ENCODE data around the gene TAF1B.

Gene TAF1B

GRCh38 chr2:9843229-9844035, at the start of gene TAF1B:
Gene TAF1B (plus strand): TSS chr2:9843474. CDS start chr2:9843542, 68 bp downstream.
- peak; percentile 73 for DNase-seq (ENCODE audit: low read depth)

- no peak for DNase-seq (ENCODE audit: low read depth)
Observed at GRCh38 chr2:9793918-9794717, 49.2 kb upstream of the TAF1B start.

- no peak for DNase-seq (ENCODE audit: low read depth)
Observed at GRCh38 chr2:9795071-9795470, 48.2 kb upstream of the TAF1B start.

GRCh38 chr2:9796056-9797010, 46.9 kb upstream of the TAF1B start:
- DNase-seq (ENCODE audit: low read depth) = no peak

GRCh38 chr2:9797086-9797485, 46.2 kb upstream of the TAF1B start:
- no peak for DNase-seq (ENCODE audit: low read depth)

- DNase-seq (ENCODE audit: low read depth) = no peak
Observed at GRCh38 chr2:9797681-9798556, 45.4 kb upstream of the TAF1B start.

GRCh38 chr2:9799011-9799596, 44.2 kb upstream of the TAF1B start:
- DNase-seq (ENCODE audit: low read depth) = no peak

- DNase-seq (ENCODE audit: low read depth) = peak; percentile 84
Observed at GRCh38 chr2:9799729-9800632, 43.3 kb upstream of the TAF1B start.

GRCh38 chr2:9800639-9800974, 42.7 kb upstream of the TAF1B start:
- no peak for DNase-seq (ENCODE audit: low read depth)

GRCh38 chr2:9800975-9801726, 42.1 kb upstream of the TAF1B start:
- no peak for DNase-seq (ENCODE audit: low read depth)

GRCh38 chr2:9802576-9802993, 40.7 kb upstream of the TAF1B start:
- DNase-seq (ENCODE audit: low read depth) = no peak

GRCh38 chr2:9803023-9803805, 40.1 kb upstream of the TAF1B start:
- no peak for DNase-seq (ENCODE audit: low read depth)

- DNase-seq (ENCODE audit: low read depth) = no peak
Observed at GRCh38 chr2:9805435-9806297, 37.6 kb upstream of the TAF1B start.

- DNase-seq (ENCODE audit: low read depth) = no peak
Observed at GRCh38 chr2:9806298-9806610, 37.0 kb upstream of the TAF1B start.

- DNase-seq (ENCODE audit: low read depth) = no peak
Observed at GRCh38 chr2:9806656-9807055, 36.6 kb upstream of the TAF1B start.

GRCh38 chr2:9807056-9807455, 36.2 kb upstream of the TAF1B start:
- DNase-seq (ENCODE audit: low read depth) = no peak

GRCh38 chr2:9807555-9808305, 35.5 kb upstream of the TAF1B start:
- no peak for DNase-seq (ENCODE audit: low read depth)

All from activated T-cell treated with anti-CD3 and anti-CD28 coated beads for 1 hour (primary cell).